HL-60/S4 treated with retinoic acid at 250 ng/mL for 4 days and 3 days (cell line): ENCODE data around the gene CHRNA10.
"Not testable (repeated sequence)": the region's sequence is repeated elsewhere in the genome, so short reads cannot be mapped to it uniquely, and the experiment has no call there.

Source experiments
- in situ Hi-C: fragments of 300-500 bp; cut with MboI; formaldehyde crosslinking; loops from 2 replicates; pipeline ENCODE4 v1.7.0; 2022; ENCODE audit warnings: low sequenced_read_pairs

Gene CHRNA10

GRCh38 chr11:3665336-3666022 lies 5.7 kb downstream of the CHRNA10 start:
- in situ Hi-C loops, result no loop called here

- in situ Hi-C loops, result no loop called here
Observed at GRCh38 chr11:3664032-3664630, 7.1 kb downstream of the CHRNA10 start.

GRCh38 chr11:3662856-3663255 lies 8.3 kb downstream of the CHRNA10 start:
- in situ Hi-C loops, result no loop called here

- in situ Hi-C loops, result no loop called here
Observed at GRCh38 chr11:3660960-3661359, 10.2 kb downstream of the CHRNA10 start.

GRCh38 chr11:3659595-3660515 lies 11.3 kb downstream of the CHRNA10 start:
- in situ Hi-C loops, result no loop called here

GRCh38 chr11:3658252-3658651 lies 12.9 kb downstream of the CHRNA10 start:
- in situ Hi-C loops, result no loop called here

GRCh38 chr11:3657331-3657730 lies 13.9 kb downstream of the CHRNA10 start:
- in situ Hi-C loops, result not testable (repeated sequence)

GRCh38 chr11:3655547-3655946 lies 15.6 kb downstream of the CHRNA10 start:
- in situ Hi-C loops, result no loop called here

- in situ Hi-C loops, result not testable (repeated sequence)
Observed at GRCh38 chr11:3652514-3652913, 18.7 kb downstream of the CHRNA10 start.

- in situ Hi-C loops, result not testable (repeated sequence)
Observed at GRCh38 chr11:3649374-3649773, 21.8 kb downstream of the CHRNA10 start.

- in situ Hi-C loops, result not testable (repeated sequence)
Observed at GRCh38 chr11:3648843-3649242, 22.3 kb downstream of the CHRNA10 start.

- in situ Hi-C loops, result no loop called here
Observed at GRCh38 chr11:3645552-3645951, 25.6 kb downstream of the CHRNA10 start.

GRCh38 chr11:3644817-3645235 lies 26.4 kb downstream of the CHRNA10 start, which contains the start of gene ART1:
TSS of gene ART1 (plus strand) at chr11:3645128. CDS start at chr11:3659214, 14,086 bp downstream.
- in situ Hi-C loops, result no loop called here

GRCh38 chr11:3643102-3643546 lies 28.1 kb downstream of the CHRNA10 start:
- in situ Hi-C loops, result not testable (repeated sequence)

GRCh38 chr11:3642071-3642951 lies 28.9 kb downstream of the CHRNA10 start:
- in situ Hi-C loops, result no loop called here

GRCh38 chr11:3641701-3642070 lies 29.5 kb downstream of the CHRNA10 start, which contains the start of gene ART5:
TSS of gene ART5 (minus strand) at chr11:3641992. CDS start at chr11:3641862, 130 bp downstream.
- in situ Hi-C loops, result no loop called here

GRCh38 chr11:3641191-3641590 lies 30.0 kb downstream of the CHRNA10 start:
- in situ Hi-C loops, result no loop called here

GRCh38 chr11:3639841-3640240 lies 31.3 kb downstream of the CHRNA10 start:
- in situ Hi-C loops, result no loop called here

GRCh38 chr11:3638513-3638912 lies 32.7 kb downstream of the CHRNA10 start:
- in situ Hi-C loops, result no loop called here

- in situ Hi-C loops, result no loop called here
Observed at GRCh38 chr11:3637201-3637600, 34.0 kb downstream of the CHRNA10 start.
